H1 (cell line): Measurements from ENCODE around the gene TCERG1L. TPM values are rescaled to one million over a fixed set of nuclear protein-coding genes. Genes with fewer than 3 reads are reported as not detected.

Experiments
- CTCF ChIA-PET: fragments of 300-600 bp; sonication (Branson Sonifier 250); formaldehyde crosslinking; loops from one replicate; lab custom pipeline; 2021; ENCODE audit not compliant: partially characterized antibody; lab: Charles Lee
- POLR2A ChIA-PET: fragments of 300-600 bp; sonication (Branson Sonifier 250); formaldehyde crosslinking; loops from one replicate; lab custom pipeline; 2021; ENCODE audit warnings: inconsistent platforms; ENCODE audit not compliant: partially characterized antibody; lab: Charles Lee
- DNase-seq, 2 experiments: peaks; one replicate each; pipeline versions ENCODE4 v3.0.0 to v3.0.0-alpha.2; 2010 to 2022; ENCODE audit warnings: low spot score in 2 of 2, low read depth in 1 of 2, mixed read lengths in 1 of 2
- FAIRE-seq: peaks from 2 replicates; lab custom pipeline; 2011; peaks lifted over from hg19 to GRCh38; lab: Jason Lieb, UNC
- H2AFZ ChIP-seq: 2 replicates; pipeline ENCODE4 v1.8.1; 2012; ENCODE audit warnings: low read length, inconsistent platforms
- H2AK5ac ChIP-seq: 2 replicates; pipeline ENCODE4 v1.6.1; 2013; ENCODE audit warnings: low read depth, low read length
- H2BK120ac ChIP-seq: replicated peaks from 2 replicates; pipeline ENCODE3; 2013; ENCODE audit warnings: low read depth, low read length, inconsistent platforms
- H2BK12ac ChIP-seq: 2 replicates; pipeline ENCODE4 v1.6.1; 2013; ENCODE audit warnings: low read depth, low read length
- H2BK15ac ChIP-seq: 2 replicates; pipeline ENCODE4 v1.6.1; 2013; ENCODE audit warnings: low read length
- H2BK20ac ChIP-seq: 2 replicates; pipeline ENCODE4 v1.6.1; 2013; ENCODE audit warnings: low read length
- H2BK5ac ChIP-seq: 2 replicates; pipeline ENCODE4 v1.6.1; 2013; ENCODE audit warnings: low read depth, low read length
- H3K14ac ChIP-seq: 2 replicates; pipeline ENCODE4 v1.6.1; 2013; ENCODE audit warnings: inconsistent platforms; ENCODE audit not compliant: insufficient read length
- H3K18ac ChIP-seq: 2 replicates; pipeline ENCODE4 v1.6.1; 2013; ENCODE audit warnings: low read length; ENCODE audit errors: extremely low read depth
- H3K23ac ChIP-seq: 2 replicates; pipeline ENCODE4 v1.6.1; 2013; ENCODE audit warnings: inconsistent platforms; ENCODE audit not compliant: insufficient read length
- H3K23me2 ChIP-seq: 2 replicates; pipeline ENCODE4 v1.6.1; 2013; ENCODE audit warnings: low read depth, low read length
- H3K27ac ChIP-seq: 2 replicates; pipeline ENCODE4 v1.6.1; 2011; ENCODE audit warnings: low read depth, low read length, inconsistent platforms
- H3K27me3 ChIP-seq, 4 experiments: replicated peaks in 1 of 4; 1 replicate in 1 of 4; 2 replicates in 3 of 4; pipeline versions ENCODE4 v1.6.1 to v1.8.1; 2011 to 2013; ENCODE audit warnings: low read length in 3 of 4, mild to moderate bottlenecking in 3 of 4, inconsistent platforms in 2 of 4, mixed read lengths in 2 of 4, moderate library complexity in 1 of 4; ENCODE audit not compliant: control insufficient read depth in 3 of 4, insufficient read depth in 3 of 4; ENCODE audit errors: extremely low read depth in 1 of 4
- H3K36me3 ChIP-seq, 4 experiments: 2 replicates each; pipeline versions ENCODE4 v1.6.1 to v1.8.1; 2011 to 2013; ENCODE audit warnings: mild to moderate bottlenecking in 4 of 4, low read length in 3 of 4, moderate library complexity in 2 of 4, control low read depth in 1 of 4, inconsistent platforms in 1 of 4; ENCODE audit not compliant: insufficient read depth in 4 of 4, control insufficient read depth in 2 of 4
- H3K4ac ChIP-seq: replicated peaks from 2 replicates; pipeline ENCODE3; 2013; ENCODE audit warnings: low read length, low read depth, mixed read lengths, inconsistent platforms; ENCODE audit not compliant: insufficient read length
- H3K4me1 ChIP-seq, 4 experiments: replicated peaks in 1 of 4; 1 replicate in 1 of 4; 2 replicates in 3 of 4; pipeline versions ENCODE4 v1.6.1 to v1.8.1; 2011 to 2013; ENCODE audit warnings: low read length in 3 of 4, inconsistent platforms in 2 of 4, mixed read lengths in 1 of 4; ENCODE audit not compliant: insufficient read depth in 4 of 4, control insufficient read depth in 3 of 4
- H3K4me2 ChIP-seq, 2 experiments: 2 replicates each; pipeline versions ENCODE4 v1.6.1 to v1.8.1; 2011 to 2013; ENCODE audit warnings: low read depth in 2 of 2, low read length in 2 of 2, control low read depth in 1 of 2, inconsistent platforms in 1 of 2, mild to moderate bottlenecking in 1 of 2; ENCODE audit not compliant: insufficient read depth in 1 of 2
- H3K4me3 ChIP-seq, 4 experiments: fragments of 200-600, 300-600 bp in 1 of 4; sonication (generic), shearing (Covaris generic), sonication (Bioruptor Twin) in 1 of 4; 2 replicates each; pipeline versions ENCODE4 v1.5.1 to v1.8.1; 2011 to 2016; ENCODE audit warnings: low read length in 4 of 4, low read depth in 3 of 4, control low read depth in 2 of 4, inconsistent platforms in 2 of 4, mild to moderate bottlenecking in 2 of 4, mixed read lengths in 1 of 4, moderate library complexity in 1 of 4; ENCODE audit not compliant: insufficient read depth in 2 of 4; ENCODE audit errors: extremely low read depth in 1 of 4
- H3K56ac ChIP-seq: replicated peaks from 2 replicates; pipeline ENCODE3; 2013; ENCODE audit warnings: low read depth, mild to moderate bottlenecking, mixed read lengths, low read length, inconsistent platforms; ENCODE audit not compliant: insufficient read length
- H3K79me1 ChIP-seq: 2 replicates; pipeline ENCODE4 v1.6.1; 2013; ENCODE audit warnings: low read depth, low read length, control low read depth
- H3K79me2 ChIP-seq, 2 experiments: 2 replicates each; pipeline versions ENCODE4 v1.6.1 to v1.8.1; 2012 to 2013; ENCODE audit warnings: low read length in 2 of 2, mild to moderate bottlenecking in 2 of 2, inconsistent platforms in 1 of 2; ENCODE audit not compliant: insufficient read depth in 2 of 2, control insufficient read depth in 1 of 2
- H3K9ac ChIP-seq, 4 experiments: replicated peaks in 1 of 4; 1 replicate in 1 of 4; 2 replicates in 3 of 4; pipeline versions ENCODE4 v1.6.1 to v1.8.1; 2011 to 2013; ENCODE audit warnings: low read depth in 3 of 4, low read length in 3 of 4, control low read depth in 2 of 4, mild to moderate bottlenecking in 2 of 4, moderate library complexity in 2 of 4, inconsistent platforms in 1 of 4; ENCODE audit errors: extremely low read depth in 1 of 4
- H3K9me3 ChIP-seq, 2 experiments: 2 replicates each; pipeline versions ENCODE4 v1.6.1 to v1.8.1; 2012 to 2013; ENCODE audit warnings: mild to moderate bottlenecking in 2 of 2, moderate library complexity in 2 of 2, control low read depth in 1 of 2, inconsistent platforms in 1 of 2, low read depth in 1 of 2, low read length in 1 of 2, mixed read lengths in 1 of 2; ENCODE audit not compliant: insufficient read depth in 2 of 2
- H4K20me1 ChIP-seq, 2 experiments: replicated peaks in 1 of 2; 2 replicates each; pipeline versions ENCODE3 to v1.8.1; 2011 to 2013; ENCODE audit warnings: inconsistent platforms in 2 of 2, low read length in 2 of 2, mild to moderate bottlenecking in 1 of 2; ENCODE audit not compliant: insufficient read depth in 2 of 2, control insufficient read depth in 1 of 2
- H4K5ac ChIP-seq: 2 replicates; pipeline ENCODE4 v1.6.1; 2013; ENCODE audit warnings: low read length, low read depth, mixed read lengths, inconsistent platforms; ENCODE audit not compliant: insufficient read length
- H4K8ac ChIP-seq: 2 replicates; pipeline ENCODE4 v1.8.0; 2013; ENCODE audit warnings: mild to moderate bottlenecking, moderate library complexity, low read length, inconsistent platforms; ENCODE audit not compliant: insufficient read depth; ENCODE audit errors: extremely low read depth
- H4K91ac ChIP-seq: replicated peaks from 2 replicates; pipeline ENCODE3; 2013; ENCODE audit warnings: low read length, mixed read lengths, inconsistent platforms; ENCODE audit not compliant: insufficient read length
- BRCA1 ChIP-seq: IDR thresholded peaks from 2 replicates; pipeline ENCODE4 v1.6.1; 2012; ENCODE audit warnings: low read depth, low read length, improper control_type of control experiment
- CREB1 ChIP-seq: IDR thresholded peaks from 2 replicates; pipeline ENCODE4 v1.6.1; 2012; ENCODE audit warnings: inconsistent platforms
- EP300 ChIP-seq, 2 experiments: IDR thresholded peaks; 1 replicate in 1 of 2; 2 replicates in 1 of 2; pipeline ENCODE4 v1.6.1; 2011 to 2012; ENCODE audit warnings: low read depth in 2 of 2, low read length in 2 of 2, mild to moderate bottlenecking in 2 of 2, borderline replicate concordance in 1 of 2, inconsistent platforms in 1 of 2, moderate library complexity in 1 of 2
- KDM4A ChIP-seq: IDR thresholded peaks from one replicate; pipeline ENCODE4 v1.7.1; 2012; ENCODE audit warnings: low read depth, mild to moderate bottlenecking, moderate library complexity, low read length, inconsistent platforms; ENCODE audit not compliant: severe bottlenecking
- POU5F1 ChIP-seq: IDR thresholded peaks from 2 replicates; pipeline ENCODE4 v1.6.1; 2011; ENCODE audit warnings: low read depth, mild to moderate bottlenecking, low read length, moderate library complexity
- RAD21 ChIP-seq, 2 experiments: IDR thresholded peaks in 1 of 2; conservative IDR thresholded peaks in 1 of 2; 2 replicates each; pipeline ENCODE4 v1.6.1; 2011; ENCODE audit warnings: low read depth in 2 of 2, low read length in 2 of 2, improper control_type of control experiment in 1 of 2, inconsistent platforms in 1 of 2, mild to moderate bottlenecking in 1 of 2, moderate library complexity in 1 of 2
- WGBS, 2 experiments: shearing (Covaris generic) in 1 of 2; methylation state at CpG; one replicate each; pipeline versions ENCODE4 v1.1.6 to v1.1.7; 2013 to 2015; ENCODE audit warnings: low lambda C conversion rate in 2 of 2, mixed read lengths in 2 of 2, inconsistent platforms in 1 of 2, low coverage in 1 of 2, missing lambda C conversion rate in 1 of 2; ENCODE audit not compliant: insufficient replicate concordance in 2 of 2, insufficient coverage in 1 of 2, insufficient read length in 1 of 2; ENCODE audit errors: extremely low coverage in 1 of 2, missing lambda C conversion rate in 1 of 2; 5-methylcytosine and 5-hydroxymethylcytosine counted together
- polyA plus RNA-seq, 7 experiments: library from polyadenylated mRNA; depleted of rRNA in 3 of 7; stranded (reverse) in 5 of 7; unstranded in 2 of 7; fragments of >200 nt in 5 of 7; fragments of 200-250 nt in 2 of 7; gene quantifications; 1 replicate in 5 of 7; 2 replicates in 1 of 7; 4 replicates in 1 of 7; pipeline versions ENCODE4 v1.2.1 to v1.2.3, GENCODE V29; 2011 to 2013; ENCODE audit warnings: missing spikeins in 2 of 7, mixed read lengths in 2 of 7
- total RNA-seq: library from RNA; stranded (reverse); fragmentation: NEBNext Ultra II Directional; extraction: Animal tissue kit (Norgen Biotek cat#: 25700); gene quantifications from 2 replicates; pipeline ENCODE4 v1.2.1, GENCODE V29; 2021
- TF ChIP-seq, protein P1 (sequence below): IDR thresholded peaks from 2 replicates; pipeline ENCODE4 v1.6.1; 2012; ENCODE audit warnings: inconsistent platforms

Gene TCERG1L
- total and polyA plus RNA-seq, 2 of the 8 experiments (the other 6 are each of a cell fraction or from before 2014, with no cell fraction given): 3.9 to 6.9 TPM

DNA sequence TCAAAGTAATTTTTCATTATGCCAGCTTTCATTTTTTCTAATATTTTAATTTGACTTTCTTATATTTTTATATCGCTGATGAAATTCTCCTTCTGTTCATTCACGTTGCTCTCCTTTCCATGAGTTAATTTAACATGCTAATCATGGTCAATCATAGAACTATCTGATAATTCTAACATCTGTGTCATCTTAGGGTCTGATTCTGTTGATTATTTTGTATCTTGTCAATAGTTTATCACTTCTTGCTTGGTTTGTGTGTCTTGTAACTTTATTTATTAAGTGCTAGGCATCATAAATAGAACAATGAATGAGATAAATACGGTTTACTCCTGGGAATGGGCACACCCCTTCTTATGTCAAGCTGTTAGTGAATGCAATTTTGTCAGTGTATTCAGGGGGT lies 11.0 kb downstream of the TCERG1L start:
- Histone ChIP-seq H3K36me3 (no peaks in the 10 kb centered on the region; a peak in 1 of 8 replicates), H4K5ac (no peak overlapping the region), H2BK20ac (no peak overlapping the region), H3K4me3 (no peak overlapping the region), H3K56ac (no peak overlapping the region), H2AFZ (no peak overlapping the region), H2BK12ac (no peak overlapping the region), H4K8ac (no peak overlapping the region), H3K4ac (no peak overlapping the region), H3K14ac (no peak overlapping the region), H3K27ac (no peak overlapping the region), H3K4me2 (no peak overlapping the region), H3K18ac (no peak overlapping the region), H2BK5ac (no peak overlapping the region), H3K9ac (no peak overlapping the region), H3K4me1 (no peaks in the 10 kb centered on the region), H3K27me3 (no peaks in the 10 kb centered on the region), H4K91ac (no peak overlapping the region), H2BK15ac (no peak overlapping the region), H3K23ac (no peak overlapping the region), H2AK5ac (no peak overlapping the region), H4K20me1 (no peaks in the 10 kb centered on the region), H3K23me2 (no peaks in the 10 kb centered on the region), H3K9me3 (peaks cover 12 to 19% of the 10 kb centered on the region in 2 experiments; a peak in 3 of 4 replicates), H2BK120ac (no peak overlapping the region), H3K79me1 (no peaks in the 10 kb centered on the region), H3K79me2 (no peaks in the 10 kb centered on the region)
- TF ChIP-seq, protein P1, sequence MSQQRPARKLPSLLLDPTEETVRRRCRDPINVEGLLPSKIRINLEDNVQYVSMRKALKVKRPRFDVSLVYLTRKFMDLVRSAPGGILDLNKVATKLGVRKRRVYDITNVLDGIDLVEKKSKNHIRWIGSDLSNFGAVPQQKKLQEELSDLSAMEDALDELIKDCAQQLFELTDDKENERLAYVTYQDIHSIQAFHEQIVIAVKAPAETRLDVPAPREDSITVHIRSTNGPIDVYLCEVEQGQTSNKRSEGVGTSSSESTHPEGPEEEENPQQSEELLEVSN: no peak
- no peak for TF ChIP-seq CREB1
- no peak for TF ChIP-seq RAD21 (IDR thresholded peaks at IDR 0.05 in 1 of 2, conservative IDR thresholded peaks at IDR 0.05 in 1 of 2; ENCODE audit: low read depth in 2 of 2, low read length in 2 of 2)
- no peak for TF ChIP-seq BRCA1
- TF ChIP-seq KDM4A: no peak
- no peak for TF ChIP-seq POU5F1
- TF ChIP-seq EP300 (IDR thresholded peaks at IDR 0.05; ENCODE audit: borderline replicate concordance in 1 of 2, low read depth in 2 of 2, low read length in 2 of 2): no peak
- 57% methylated on average over 3 of the region's 3 CpGs; no CpG with 5 or more reads in 1 of the 2 experiments for WGBS, 2 experiments
- FAIRE-seq (no peak), DNase-seq (no peak)
- POLR2A ChIA-PET: no interaction called here
- CTCF ChIA-PET: interaction anchor here (1.1 kb wide), 1 partner anchor 12 kb away, joined by 3 read pairs; no protein-coding TSS in a partner anchor
